ENCODE data around the gene AHDC1.

DNA sequence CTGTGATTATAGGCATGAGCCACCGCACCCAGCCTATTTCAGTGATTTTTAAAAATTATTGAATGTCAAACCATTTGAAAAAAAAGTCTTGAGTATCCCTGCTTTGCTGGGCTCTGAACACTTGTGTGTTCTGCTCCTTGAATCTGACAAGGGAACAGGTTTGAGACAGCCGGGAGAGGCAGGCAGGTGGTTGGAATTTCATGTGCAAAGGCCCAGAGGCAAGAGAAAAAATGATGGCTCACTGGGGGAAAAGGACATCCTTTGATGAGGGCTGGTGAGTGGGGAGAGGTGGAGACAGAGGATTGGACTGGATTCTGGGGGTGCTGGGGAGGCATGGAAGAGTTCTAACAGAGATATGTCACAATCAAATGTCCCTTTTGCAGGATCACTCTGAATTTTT lies 100.9 kb downstream of the AHDC1 start:
- TF ChIP-seq, protein P1, sequence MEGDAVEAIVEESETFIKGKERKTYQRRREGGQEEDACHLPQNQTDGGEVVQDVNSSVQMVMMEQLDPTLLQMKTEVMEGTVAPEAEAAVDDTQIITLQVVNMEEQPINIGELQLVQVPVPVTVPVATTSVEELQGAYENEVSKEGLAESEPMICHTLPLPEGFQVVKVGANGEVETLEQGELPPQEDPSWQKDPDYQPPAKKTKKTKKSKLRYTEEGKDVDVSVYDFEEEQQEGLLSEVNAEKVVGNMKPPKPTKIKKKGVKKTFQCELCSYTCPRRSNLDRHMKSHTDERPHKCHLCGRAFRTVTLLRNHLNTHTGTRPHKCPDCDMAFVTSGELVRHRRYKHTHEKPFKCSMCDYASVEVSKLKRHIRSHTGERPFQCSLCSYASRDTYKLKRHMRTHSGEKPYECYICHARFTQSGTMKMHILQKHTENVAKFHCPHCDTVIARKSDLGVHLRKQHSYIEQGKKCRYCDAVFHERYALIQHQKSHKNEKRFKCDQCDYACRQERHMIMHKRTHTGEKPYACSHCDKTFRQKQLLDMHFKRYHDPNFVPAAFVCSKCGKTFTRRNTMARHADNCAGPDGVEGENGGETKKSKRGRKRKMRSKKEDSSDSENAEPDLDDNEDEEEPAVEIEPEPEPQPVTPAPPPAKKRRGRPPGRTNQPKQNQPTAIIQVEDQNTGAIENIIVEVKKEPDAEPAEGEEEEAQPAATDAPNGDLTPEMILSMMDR (IDR thresholded peaks at IDR 0.05): no peak
- no peak for TF ChIP-seq POLR2AphosphoS5 (IDR thresholded peaks at IDR 0.05)

Measured in prostate gland (tissue), 2 donors.